Small intestine (tissue), 7 donors: ENCODE data around the gene RARB. TPM values are rescaled to one million over a fixed set of nuclear protein-coding genes. Genes with fewer than 3 reads are reported as not detected.

Experiments used
- DNase-seq, 2 donors: peaks; one replicate each; pipeline versions ENCODE4 v3.0.0 to v3.0.0-alpha.2; 2013
- FAIRE-seq: peaks from 2 replicates; lab custom pipeline; 2012; peaks lifted over from hg19 to GRCh38; lab: Jason Lieb, UNC
- H3K27ac ChIP-seq, 3 donors: one replicate each; pipeline ENCODE4 v1.5.1; 2013; ENCODE audit warnings: low read length in 2 of 3, mild to moderate bottlenecking in 2 of 3, control low read depth in 1 of 3, inconsistent platforms in 1 of 3, low read depth in 1 of 3, moderate library complexity in 1 of 3
- H3K27me3 ChIP-seq, 3 donors: one replicate each; pipeline ENCODE4 v1.6.1; 2013; ENCODE audit warnings: low read length in 3 of 3, inconsistent platforms in 1 of 3; ENCODE audit not compliant: control insufficient read depth in 3 of 3, insufficient read depth in 3 of 3
- H3K36me3 ChIP-seq, 3 donors: one replicate each; pipeline ENCODE4 v1.6.1; 2013; ENCODE audit warnings: low read length in 3 of 3, inconsistent platforms in 1 of 3, low read depth in 1 of 3, mild to moderate bottlenecking in 1 of 3, moderate library complexity in 1 of 3; ENCODE audit not compliant: control insufficient read depth in 3 of 3, insufficient read depth in 2 of 3
- H3K4me1 ChIP-seq, 3 donors: one replicate each; pipeline ENCODE4 v1.6.1; 2013; ENCODE audit warnings: low read length in 2 of 3, inconsistent platforms in 1 of 3, low read depth in 1 of 3, mild to moderate bottlenecking in 1 of 3, moderate library complexity in 1 of 3; ENCODE audit not compliant: control insufficient read depth in 3 of 3, insufficient read depth in 2 of 3
- H3K4me3 ChIP-seq, 3 donors: one replicate each; pipeline ENCODE4 v1.5.1; 2013; ENCODE audit warnings: low read length in 3 of 3, control low read depth in 1 of 3, inconsistent platforms in 1 of 3, low read depth in 1 of 3, mild to moderate bottlenecking in 1 of 3, moderate library complexity in 1 of 3
- H3K9me3 ChIP-seq, 2 donors: one replicate each; pipeline ENCODE4 v1.6.1; 2013; ENCODE audit warnings: low read depth in 1 of 2, low read length in 1 of 2; ENCODE audit not compliant: control insufficient read depth in 2 of 2, insufficient read depth in 1 of 2
- WGBS, 3 donors: extraction: QIAGEN DNeasy Blood & Tissue Kit; methylation state at CpG; one replicate each; pipeline ENCODE4 v1.1.7; 2013; 5-methylcytosine and 5-hydroxymethylcytosine counted together
- polyA plus RNA-seq, 4 donors: library from polyadenylated mRNA; stranded (reverse) in 3 of 4; unstranded in 1 of 4; fragments of 200-250 nt in 3 of 4; fragments of 120-200 nt in 1 of 4; gene quantifications; one replicate each; pipeline versions ENCODE4 v1.2.1 to v1.2.3, GENCODE V29; 2013
- donor health status: healthy with polysubstance abuse.
- donor health status: control.
- donor health status: control.
- donor health status: Bipolar disorder and iron deficiency.
- donor health status: healthy.

The RARB gene
- polyA plus RNA-seq, 4 donors: 0.27 to 9.0 (median 0.89) TPM

- Histone ChIP-seq H3K27ac (no peak overlapping the region), H3K36me3 (no peaks in the 10 kb centered on the region), H3K9me3 (no peaks in the 10 kb centered on the region), H3K27me3 (peaks cover 0 to 2% (median 0%) of the 10 kb centered on the region in 3 donors), H3K4me3 (no peak overlapping the region), H3K4me1 (peaks cover 0 to 9% (median 0%) of the 10 kb centered on the region in 3 donors)
- 66 to 85% (median 82%) methylated on average over 1 of the region's 1 CpG for WGBS, 3 donors
- FAIRE-seq (no peak), DNase-seq (no peak)
These were observed 52.7 kb downstream of the RARB start for GRCh38 chr3:25480811-25481210.

- 50 to 75% (median 50%) methylated on average over 1 of the region's 1 CpG for WGBS, 3 donors
- peaks cover 0 to 2% (median 0%) of the 10 kb centered on the region in 3 donors for H3K27me3 ChIP-seq
- DNase-seq (no peak), FAIRE-seq (no peak)
- no peak overlapping the region for H3K27ac ChIP-seq
- H3K36me3 ChIP-seq: no peaks in the 10 kb centered on the region
- no peak overlapping the region for H3K4me3 ChIP-seq
- H3K4me1 ChIP-seq: peaks cover 0 to 9% (median 0%) of the 10 kb centered on the region in 3 donors
- H3K9me3 ChIP-seq: no peaks in the 10 kb centered on the region
These were observed 53.3 kb downstream of the RARB start for GRCh38 chr3:25481386-25481785.

- FAIRE-seq (no peak), DNase-seq (peak; percentile 21 to 65)
- H3K36me3 ChIP-seq: no peaks in the 10 kb centered on the region
- no peaks in the 10 kb centered on the region for H3K9me3 ChIP-seq
- WGBS, 3 donors: 0 to 72% (median 42%) methylated on average over 1 of the region's 1 CpG
- peak overlapping the region in 1 of 3 donors; percentile 71 for H3K27ac ChIP-seq
- H3K4me1 ChIP-seq: peaks cover 0 to 9% (median 0%) of the 10 kb centered on the region in 3 donors
- no peak overlapping the region for H3K4me3 ChIP-seq
- no peaks in the 10 kb centered on the region for H3K27me3 ChIP-seq
These were observed 55.4 kb downstream of the RARB start for GRCh38 chr3:25483456-25483855.

- no peak for FAIRE-seq
- no peak for DNase-seq
- Histone ChIP-seq H3K9me3 (no peaks in the 10 kb centered on the region), H3K27me3 (no peaks in the 10 kb centered on the region), H3K4me3 (no peak overlapping the region), H3K27ac (no peak overlapping the region), H3K4me1 (peaks cover 0 to 9% (median 0%) of the 10 kb centered on the region in 3 donors), H3K36me3 (no peaks in the 10 kb centered on the region)
- WGBS, 3 donors: 60 to 72% (median 67%) methylated on average over 3 of the region's 3 CpGs
These were observed 57.6 kb downstream of the RARB start for GRCh38 chr3:25485673-25486072.

GRCh38 chr3:25486932-25487331, 58.9 kb downstream of the RARB start:
- DNase-seq: no peak
- Histone ChIP-seq H3K36me3 (peaks cover 0 to 2% (median 0%) of the 10 kb centered on the region in 3 donors), H3K4me1 (peaks cover 0 to 7% (median 0%) of the 10 kb centered on the region in 3 donors), H3K27me3 (no peaks in the 10 kb centered on the region), H3K27ac (no peak overlapping the region), H3K9me3 (peaks cover 0 to 5% of the 10 kb centered on the region in 2 donors), H3K4me3 (no peak overlapping the region)
- 71 to 90% (median 75%) methylated on average over 6 of the region's 6 CpGs for WGBS, 3 donors
- FAIRE-seq: no peak

- Histone ChIP-seq H3K27me3 (no peaks in the 10 kb centered on the region), H3K27ac (no peak overlapping the region), H3K4me1 (no peaks in the 10 kb centered on the region), H3K4me3 (no peak overlapping the region), H3K9me3 (peaks cover 2 to 18% of the 10 kb centered on the region in 2 donors), H3K36me3 (peaks cover 0 to 2% (median 0%) of the 10 kb centered on the region in 3 donors)
- FAIRE-seq (no peak), DNase-seq (no peak)
- 62 to 74% (median 71%) methylated on average over 7 of the region's 7 CpGs for WGBS, 3 donors
These were observed 62.0 kb downstream of the RARB start for GRCh38 chr3:25489858-25490593.

- WGBS, 3 donors: 63 to 71% (median 69%) methylated on average over 3 of the region's 3 CpGs
- Histone ChIP-seq H3K27ac (no peak overlapping the region), H3K4me3 (no peak overlapping the region), H3K9me3 (peaks cover 2 to 27% of the 10 kb centered on the region in 2 donors), H3K4me1 (no peaks in the 10 kb centered on the region), H3K36me3 (peaks cover 0 to 2% (median 0%) of the 10 kb centered on the region in 3 donors), H3K27me3 (no peaks in the 10 kb centered on the region)
- DNase-seq (no peak), FAIRE-seq (no peak)
These were observed 65.2 kb downstream of the RARB start for GRCh38 chr3:25493246-25493645.

- Histone ChIP-seq H3K36me3 (peaks cover 0 to 2% (median 0%) of the 10 kb centered on the region in 3 donors), H3K4me3 (no peak overlapping the region), H3K27me3 (no peaks in the 10 kb centered on the region), H3K4me1 (no peaks in the 10 kb centered on the region), H3K27ac (no peak overlapping the region), H3K9me3 (peaks cover 2 to 27% of the 10 kb centered on the region in 2 donors)
- DNase-seq (no peak), FAIRE-seq (no peak)
- WGBS, 3 donors: 77 to 84% (median 77%) methylated on average over 1 of the region's 1 CpG
These were observed 65.7 kb downstream of the RARB start for GRCh38 chr3:25493786-25494185.
